ENCODE data around the gene GDPGP1. TPM values are rescaled to one million over a fixed set of nuclear protein-coding genes. Genes with fewer than 3 reads are reported as not detected.
"Not testable (repeated sequence)": the region's sequence is repeated elsewhere in the genome, so short reads cannot be mapped to it uniquely, and the experiment has no call there.

The GDPGP1 gene
- polyA plus RNA-seq, 2 of the 4 experiments (the other 2 are of a cell fraction) = 4.4 to 5.7 TPM

DNA sequence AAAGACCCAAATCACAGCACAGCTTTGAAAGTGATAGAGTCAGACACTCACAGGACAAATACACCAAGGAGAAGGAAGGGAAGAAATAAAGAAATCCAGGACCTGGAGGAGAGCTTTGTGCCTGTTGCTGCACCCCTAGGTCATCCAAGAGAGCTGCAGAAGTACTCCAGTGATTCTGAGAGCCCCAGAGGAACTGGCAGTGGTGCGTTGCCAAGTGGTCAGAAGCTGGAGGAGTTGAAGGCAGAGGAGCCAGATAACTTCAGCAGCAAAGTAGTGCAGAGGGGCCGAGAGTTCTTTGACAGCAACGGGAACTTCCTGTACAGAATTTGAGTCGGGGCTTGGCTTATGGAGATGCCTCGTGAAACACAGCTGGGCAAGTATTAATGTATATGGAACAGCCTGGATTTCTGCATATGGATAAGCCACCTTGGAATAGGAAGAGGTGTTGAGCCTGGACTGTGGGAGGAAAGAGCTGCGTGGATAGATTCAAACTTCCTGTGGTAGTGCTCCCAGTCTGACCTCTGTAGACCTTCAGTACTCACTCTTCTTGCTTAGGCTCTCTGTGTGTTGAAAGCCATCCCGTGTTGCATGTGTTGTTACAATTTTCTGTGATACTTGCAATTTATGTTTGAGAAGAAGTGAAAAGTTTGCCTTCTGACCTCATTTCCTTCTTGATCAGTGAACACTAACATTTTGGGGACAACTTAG is 37.6 kb downstream of the GDPGP1 start:
- H3K27ac ChIP-seq = no peak overlapping the region
- ChIA-PET CTCF (interaction anchor here (0.8 to 2.7 kb wide), 7 partner anchors 10 to 39 kb away, joined by 3 to 12 read pairs (median 3); no protein-coding TSS in a partner anchor), POLR2A (no interaction called here)
- ATAC-seq (no peak), DNase-seq (ENCODE audit: low read depth in 1 of 2, low spot score in 1 of 2) (no peak), FAIRE-seq (no peak)
- no peak overlapping the region for H3K4me3 ChIP-seq
- no peak overlapping the region for H3K4me2 ChIP-seq
- no peak for TF ChIP-seq ZFP36 (IDR thresholded peaks at IDR 0.05; ENCODE audit: borderline replicate concordance, partially characterized antibody)
- TF ChIP-seq JUNB (IDR thresholded peaks at IDR 0.05) = no peak
- no peak for TF ChIP-seq FOSB (CRISPR knock-in tag; IDR thresholded peaks at IDR 0.05)
- TF ChIP-seq, protein P1, sequence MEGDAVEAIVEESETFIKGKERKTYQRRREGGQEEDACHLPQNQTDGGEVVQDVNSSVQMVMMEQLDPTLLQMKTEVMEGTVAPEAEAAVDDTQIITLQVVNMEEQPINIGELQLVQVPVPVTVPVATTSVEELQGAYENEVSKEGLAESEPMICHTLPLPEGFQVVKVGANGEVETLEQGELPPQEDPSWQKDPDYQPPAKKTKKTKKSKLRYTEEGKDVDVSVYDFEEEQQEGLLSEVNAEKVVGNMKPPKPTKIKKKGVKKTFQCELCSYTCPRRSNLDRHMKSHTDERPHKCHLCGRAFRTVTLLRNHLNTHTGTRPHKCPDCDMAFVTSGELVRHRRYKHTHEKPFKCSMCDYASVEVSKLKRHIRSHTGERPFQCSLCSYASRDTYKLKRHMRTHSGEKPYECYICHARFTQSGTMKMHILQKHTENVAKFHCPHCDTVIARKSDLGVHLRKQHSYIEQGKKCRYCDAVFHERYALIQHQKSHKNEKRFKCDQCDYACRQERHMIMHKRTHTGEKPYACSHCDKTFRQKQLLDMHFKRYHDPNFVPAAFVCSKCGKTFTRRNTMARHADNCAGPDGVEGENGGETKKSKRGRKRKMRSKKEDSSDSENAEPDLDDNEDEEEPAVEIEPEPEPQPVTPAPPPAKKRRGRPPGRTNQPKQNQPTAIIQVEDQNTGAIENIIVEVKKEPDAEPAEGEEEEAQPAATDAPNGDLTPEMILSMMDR (IDR thresholded peaks at IDR 0.05) = no peak
- TF ChIP-seq, protein P2, sequence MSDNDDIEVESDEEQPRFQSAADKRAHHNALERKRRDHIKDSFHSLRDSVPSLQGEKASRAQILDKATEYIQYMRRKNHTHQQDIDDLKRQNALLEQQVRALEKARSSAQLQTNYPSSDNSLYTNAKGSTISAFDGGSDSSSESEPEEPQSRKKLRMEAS (IDR thresholded peaks at IDR 0.05) = no peak
- TF ChIP-seq RFX5 (IDR thresholded peaks at IDR 0.05) = no peak
- TF ChIP-seq, protein P3, sequence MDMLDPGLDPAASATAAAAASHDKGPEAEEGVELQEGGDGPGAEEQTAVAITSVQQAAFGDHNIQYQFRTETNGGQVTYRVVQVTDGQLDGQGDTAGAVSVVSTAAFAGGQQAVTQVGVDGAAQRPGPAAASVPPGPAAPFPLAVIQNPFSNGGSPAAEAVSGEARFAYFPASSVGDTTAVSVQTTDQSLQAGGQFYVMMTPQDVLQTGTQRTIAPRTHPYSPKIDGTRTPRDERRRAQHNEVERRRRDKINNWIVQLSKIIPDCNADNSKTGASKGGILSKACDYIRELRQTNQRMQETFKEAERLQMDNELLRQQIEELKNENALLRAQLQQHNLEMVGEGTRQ (IDR thresholded peaks at IDR 0.05) = no peak
- no peak for TF ChIP-seq KDM5A (IDR thresholded peaks at IDR 0.05)
- TF ChIP-seq, protein P4, sequence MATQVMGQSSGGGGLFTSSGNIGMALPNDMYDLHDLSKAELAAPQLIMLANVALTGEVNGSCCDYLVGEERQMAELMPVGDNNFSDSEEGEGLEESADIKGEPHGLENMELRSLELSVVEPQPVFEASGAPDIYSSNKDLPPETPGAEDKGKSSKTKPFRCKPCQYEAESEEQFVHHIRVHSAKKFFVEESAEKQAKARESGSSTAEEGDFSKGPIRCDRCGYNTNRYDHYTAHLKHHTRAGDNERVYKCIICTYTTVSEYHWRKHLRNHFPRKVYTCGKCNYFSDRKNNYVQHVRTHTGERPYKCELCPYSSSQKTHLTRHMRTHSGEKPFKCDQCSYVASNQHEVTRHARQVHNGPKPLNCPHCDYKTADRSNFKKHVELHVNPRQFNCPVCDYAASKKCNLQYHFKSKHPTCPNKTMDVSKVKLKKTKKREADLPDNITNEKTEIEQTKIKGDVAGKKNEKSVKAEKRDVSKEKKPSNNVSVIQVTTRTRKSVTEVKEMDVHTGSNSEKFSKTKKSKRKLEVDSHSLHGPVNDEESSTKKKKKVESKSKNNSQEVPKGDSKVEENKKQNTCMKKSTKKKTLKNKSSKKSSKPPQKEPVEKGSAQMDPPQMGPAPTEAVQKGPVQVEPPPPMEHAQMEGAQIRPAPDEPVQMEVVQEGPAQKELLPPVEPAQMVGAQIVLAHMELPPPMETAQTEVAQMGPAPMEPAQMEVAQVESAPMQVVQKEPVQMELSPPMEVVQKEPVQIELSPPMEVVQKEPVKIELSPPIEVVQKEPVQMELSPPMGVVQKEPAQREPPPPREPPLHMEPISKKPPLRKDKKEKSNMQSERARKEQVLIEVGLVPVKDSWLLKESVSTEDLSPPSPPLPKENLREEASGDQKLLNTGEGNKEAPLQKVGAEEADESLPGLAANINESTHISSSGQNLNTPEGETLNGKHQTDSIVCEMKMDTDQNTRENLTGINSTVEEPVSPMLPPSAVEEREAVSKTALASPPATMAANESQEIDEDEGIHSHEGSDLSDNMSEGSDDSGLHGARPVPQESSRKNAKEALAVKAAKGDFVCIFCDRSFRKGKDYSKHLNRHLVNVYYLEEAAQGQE (IDR thresholded peaks at IDR 0.05) = no peak
- no peak for TF ChIP-seq NFE2L2 (conservative IDR thresholded peaks at IDR 0.05; ENCODE audit: low read length)
- no peak for TF ChIP-seq TP53 (CRISPR knock-in tag; IDR thresholded peaks at IDR 0.05)
- no peak for TF ChIP-seq NPAS2 (CRISPR knock-in tag; IDR thresholded peaks at IDR 0.05; ENCODE audit: borderline replicate concordance)
- TF ChIP-seq, protein P5, sequence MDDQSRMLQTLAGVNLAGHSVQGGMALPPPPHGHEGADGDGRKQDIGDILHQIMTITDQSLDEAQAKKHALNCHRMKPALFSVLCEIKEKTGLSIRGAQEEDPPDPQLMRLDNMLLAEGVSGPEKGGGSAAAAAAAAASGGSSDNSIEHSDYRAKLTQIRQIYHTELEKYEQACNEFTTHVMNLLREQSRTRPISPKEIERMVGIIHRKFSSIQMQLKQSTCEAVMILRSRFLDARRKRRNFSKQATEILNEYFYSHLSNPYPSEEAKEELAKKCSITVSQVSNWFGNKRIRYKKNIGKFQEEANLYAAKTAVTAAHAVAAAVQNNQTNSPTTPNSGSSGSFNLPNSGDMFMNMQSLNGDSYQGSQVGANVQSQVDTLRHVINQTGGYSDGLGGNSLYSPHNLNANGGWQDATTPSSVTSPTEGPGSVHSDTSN (IDR thresholded peaks at IDR 0.05) = no peak
- TF ChIP-seq, protein P6, sequence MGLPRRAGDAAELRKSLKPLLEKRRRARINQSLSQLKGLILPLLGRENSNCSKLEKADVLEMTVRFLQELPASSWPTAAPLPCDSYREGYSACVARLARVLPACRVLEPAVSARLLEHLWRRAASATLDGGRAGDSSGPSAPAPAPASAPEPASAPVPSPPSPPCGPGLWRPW (IDR thresholded peaks at IDR 0.05) = no peak
- TF ChIP-seq MAFK (IDR thresholded peaks at IDR 0.05; ENCODE audit: partially characterized antibody) = no peak
- TF ChIP-seq SREBF2 (IDR thresholded peaks at IDR 0.05) = no peak
- TF ChIP-seq ZC3H11A (IDR thresholded peaks at IDR 0.05) = no peak
- TF ChIP-seq HOXA7 (CRISPR knock-in tag; IDR thresholded peaks at IDR 0.05) = no peak
- H3K4me1 ChIP-seq = peaks cover 27% of the 10 kb centered on the region
- no peaks in the 10 kb centered on the region for H3K9me3 ChIP-seq
- WGBS (ENCODE audit: missing lambda C conversion rate) = 90% methylated on average over 7 of the region's 7 CpGs

DNA sequence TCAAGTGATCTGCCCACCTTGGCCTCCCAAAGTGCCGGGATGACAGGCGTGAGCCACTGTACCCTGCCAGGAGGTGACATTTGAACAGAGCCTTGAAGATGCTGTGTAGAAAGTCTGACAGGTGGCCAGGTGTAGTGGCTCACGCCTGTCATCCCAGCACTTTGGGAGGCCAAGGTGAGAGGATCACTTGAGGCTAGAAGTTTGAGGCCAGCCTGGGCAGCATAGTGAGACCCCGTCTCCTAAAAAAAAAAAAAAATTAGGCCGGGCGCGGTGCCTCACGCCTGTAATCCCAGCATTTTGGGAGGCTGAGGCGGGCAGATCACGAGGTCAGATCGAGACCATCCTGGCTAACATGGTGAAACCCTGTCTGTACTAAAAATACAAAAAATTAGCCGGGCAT is 44.5 kb downstream of the GDPGP1 start:
- not testable (repeated sequence) for ATAC-seq; H3K9me3 ChIP-seq; H3K4me1 ChIP-seq; H3K4me2 ChIP-seq; DNase-seq (ENCODE audit: low read depth in 1 of 2, low spot score in 1 of 2); FAIRE-seq; H3K27ac ChIP-seq; H3K4me3 ChIP-seq
- ChIA-PET CTCF (interaction anchor here (0.6 to 2.7 kb wide), 3 partner anchors 14 to 798 kb away, joined by 3 to 25 read pairs (median 3); no protein-coding TSS in a partner anchor), POLR2A (interaction anchor here (0.6 kb wide), 1 partner anchor 30 kb away, joined by 3 read pairs; no protein-coding TSS in a partner anchor)
- WGBS (ENCODE audit: missing lambda C conversion rate) = 94% methylated on average over 12 of the region's 12 CpGs

DNA sequence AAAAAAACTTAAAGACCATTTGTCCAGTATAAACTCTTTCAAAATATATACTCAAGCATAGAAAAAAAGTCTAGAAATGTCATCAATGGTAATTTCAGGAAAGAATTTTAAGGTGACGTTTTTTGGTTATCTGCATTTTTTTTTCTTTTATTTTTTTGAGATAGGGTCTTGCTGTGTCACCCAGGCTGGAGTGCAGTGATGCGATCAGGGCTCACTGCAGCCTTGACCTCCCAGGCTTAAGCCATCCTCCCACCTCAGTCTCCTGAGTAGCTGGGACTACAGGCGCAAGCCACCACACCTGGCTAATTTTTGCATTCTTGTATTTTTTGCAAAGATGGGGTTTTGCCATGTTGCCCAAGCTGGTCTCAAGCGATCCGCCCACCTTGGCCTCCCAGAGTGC is 46.7 kb downstream of the GDPGP1 start:
- FAIRE-seq; H3K4me3 ChIP-seq; H3K4me2 ChIP-seq; DNase-seq (ENCODE audit: low read depth in 1 of 2, low spot score in 1 of 2); H3K27ac ChIP-seq; POLR2A ChIA-PET; H3K4me1 ChIP-seq; H3K9me3 ChIP-seq; ATAC-seq: not testable (repeated sequence)
- CTCF ChIA-PET = interaction anchor here (0.6 to 2.7 kb wide), 9 partner anchors 10 to 333 kb away, joined by 3 to 25 read pairs (median 5); no protein-coding TSS in a partner anchor
- WGBS (ENCODE audit: missing lambda C conversion rate) = 82% methylated on average over 5 of the region's 5 CpGs

DNA sequence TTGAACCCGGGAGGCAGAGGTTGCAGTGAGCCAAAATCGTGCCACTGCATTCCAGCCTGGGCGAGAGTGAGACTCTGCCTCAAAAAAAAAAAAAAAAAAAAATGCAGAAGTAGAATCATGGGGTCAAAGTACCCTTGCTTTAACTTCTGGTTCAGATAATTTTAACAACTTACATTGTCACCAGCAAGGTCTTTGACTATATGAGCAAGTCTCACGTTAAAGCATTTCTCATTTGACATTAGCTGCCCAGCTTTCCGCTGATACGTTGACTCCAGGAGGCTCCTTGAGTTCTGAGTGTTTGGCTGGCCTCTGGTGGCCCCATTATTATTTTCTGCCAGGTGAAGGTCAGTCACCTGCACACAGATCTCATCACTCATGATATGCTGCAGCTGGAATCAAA is 47.6 kb downstream of the GDPGP1 start:
- CTCF ChIA-PET = interaction anchor here (2.0 to 2.5 kb wide), 5 partner anchors 12 to 200 kb away, joined by 7 to 12 read pairs (median 8); no protein-coding TSS in a partner anchor

More for the DNA sequence above, 47.6 kb downstream of the GDPGP1 start:
- ATAC-seq; DNase-seq (ENCODE audit: low read depth in 1 of 2, low spot score in 1 of 2); H3K4me2 ChIP-seq; H3K9me3 ChIP-seq; H3K4me3 ChIP-seq; H3K4me1 ChIP-seq; H3K27ac ChIP-seq; FAIRE-seq: not testable (repeated sequence)
- WGBS (ENCODE audit: missing lambda C conversion rate) = 84% methylated on average over 6 of the region's 6 CpGs
- POLR2A ChIA-PET = interaction anchor here (0.7 kb wide), 1 partner anchor 118 kb away, joined by 3 read pairs; no protein-coding TSS in a partner anchor
